ENCODE measurements around the gene ADGRB3. TPM values are rescaled to one million over a fixed set of nuclear protein-coding genes. Genes with fewer than 3 reads are reported as not detected.

Gene ADGRB3
- total and polyA plus RNA-seq, 2 donors (not counting 1 experiment from before 2014, with no cell fraction given) = not detected

GRCh38 chr6:69232496-69232895 lies 597.4 kb downstream of the ADGRB3 start:
- POLR2A ChIA-PET = no interaction called here
- Histone ChIP-seq H3K79me2 (ENCODE audit: control insufficient read depth, insufficient read depth, low read length) (no peaks in the 10 kb centered on the region), H3K9ac (ENCODE audit: low read length) (no peak overlapping the region), H4K20me1 (ENCODE audit: control insufficient read depth, insufficient read depth, low read length, poor library complexity, severe bottlenecking) (no peaks in the 10 kb centered on the region), H3K27ac (ENCODE audit: low read length in 2 of 2) (no peak overlapping the region), H3K4me1 (ENCODE audit: control insufficient read depth in 2 of 2, insufficient read depth in 2 of 2, low read length in 2 of 2) (no peaks in the 10 kb centered on the region), H3K27me3 (replicated peaks in 1 of 4; ENCODE audit: control extremely low read depth in 1 of 4, control insufficient read depth in 3 of 4, insufficient read depth in 4 of 4, low read length in 3 of 4) (peaks cover 0 to 7% (median 0%) of the 10 kb centered on the region in 4 experiments), H2AFZ (ENCODE audit: insufficient read depth, low read depth, low read length, poor library complexity, severe bottlenecking) (no peak overlapping the region), H3K4me2 (replicated peaks; ENCODE audit: low read depth, low read length, poor library complexity, severe bottlenecking) (no peak overlapping the region), H3K9me3 (ENCODE audit: control extremely low read depth in 1 of 3, control insufficient read depth in 2 of 3, insufficient read depth in 1 of 3, low read length in 2 of 3) (peaks cover 0 to 8% (median 0%) of the 10 kb centered on the region in 3 donors), H3K36me3 (replicated peaks in 1 of 2; ENCODE audit: control extremely low read depth in 1 of 2, control insufficient read depth in 1 of 2, extremely low read depth in 1 of 2, insufficient read depth in 2 of 2, low read length in 1 of 2) (no peaks in the 10 kb centered on the region), H3K4me3 (ENCODE audit: control extremely low read depth in 1 of 5, extremely low read depth in 1 of 5, insufficient read depth in 1 of 5, low read depth in 2 of 5, low read length in 4 of 5) (no peak overlapping the region)
- ATAC-seq (ENCODE audit: low read depth) (no peak), DNase-seq (no peak)
- Mint-ChIP-seq H3K27me3 (no peaks in the 10 kb centered on the region), H3K4me3 (no peak overlapping the region), H3K9me3 (ENCODE audit: insufficient read depth) (no peaks in the 10 kb centered on the region), H3K27ac (no peak overlapping the region), H3K4me1 (no peaks in the 10 kb centered on the region)
- TF ChIP-seq EZH2 (IDR thresholded peaks at IDR 0.05; ENCODE audit: borderline replicate concordance, insufficient read depth, low read depth, low read length, poor library complexity, severe bottlenecking) (no peak), CTCF (IDR thresholded peaks at IDR 0.05) (no peak)
- 3% methylated on average over 4 of the region's 8 CpGs for WGBS (ENCODE audit: insufficient coverage)
- CTCF ChIA-PET = no interaction called here
- intact Hi-C loops (cut with micrococcal nuclease) = no loop called here

- H3K4me3 Mint-ChIP-seq = no peak overlapping the region
- ATAC-seq (ENCODE audit: low read depth) = no peak
Measured at GRCh38 chr6:69232911-69233448, 597.9 kb downstream of the ADGRB3 start.

More at GRCh38 chr6:69232911-69233448, 597.9 kb downstream of the ADGRB3 start:
- no peak overlapping the region for H3K27ac ChIP-seq (ENCODE audit: low read length in 2 of 2)
- H3K36me3 ChIP-seq (replicated peaks in 1 of 2; ENCODE audit: control extremely low read depth in 1 of 2, control insufficient read depth in 1 of 2, extremely low read depth in 1 of 2, insufficient read depth in 2 of 2, low read length in 1 of 2) = no peaks in the 10 kb centered on the region
- Mint-ChIP-seq H3K4me1 (no peaks in the 10 kb centered on the region), H3K27me3 (no peaks in the 10 kb centered on the region), H3K27ac (no peak overlapping the region), H3K9me3 (ENCODE audit: insufficient read depth) (no peaks in the 10 kb centered on the region)
- ChIA-PET CTCF (no interaction called here), POLR2A (no interaction called here)
- no peak overlapping the region for H3K4me2 ChIP-seq (replicated peaks; ENCODE audit: low read depth, low read length, poor library complexity, severe bottlenecking)
- H3K4me3 ChIP-seq (ENCODE audit: control extremely low read depth in 1 of 5, extremely low read depth in 1 of 5, insufficient read depth in 1 of 5, low read depth in 2 of 5, low read length in 4 of 5) = no peak overlapping the region
- no peak overlapping the region for H2AFZ ChIP-seq (ENCODE audit: insufficient read depth, low read depth, low read length, poor library complexity, severe bottlenecking)
- no peaks in the 10 kb centered on the region for H3K4me1 ChIP-seq (ENCODE audit: control insufficient read depth in 2 of 2, insufficient read depth in 2 of 2, low read length in 2 of 2)
- peaks cover 0 to 8% (median 0%) of the 10 kb centered on the region in 3 donors for H3K9me3 ChIP-seq (ENCODE audit: control extremely low read depth in 1 of 3, control insufficient read depth in 2 of 3, insufficient read depth in 1 of 3, low read length in 2 of 3)
- no peaks in the 10 kb centered on the region for H4K20me1 ChIP-seq (ENCODE audit: control insufficient read depth, insufficient read depth, low read length, poor library complexity, severe bottlenecking)
- 8% methylated on average over 25 of the region's 28 CpGs for WGBS (ENCODE audit: insufficient coverage)
- peak; percentile 9 for DNase-seq
- peaks cover 0 to 7% (median 0%) of the 10 kb centered on the region in 4 experiments for H3K27me3 ChIP-seq (replicated peaks in 1 of 4; ENCODE audit: control extremely low read depth in 1 of 4, control insufficient read depth in 3 of 4, insufficient read depth in 4 of 4, low read length in 3 of 4)
- intact Hi-C loops (cut with micrococcal nuclease) = no loop called here
- no peaks in the 10 kb centered on the region for H3K79me2 ChIP-seq (ENCODE audit: control insufficient read depth, insufficient read depth, low read length)
- H3K9ac ChIP-seq (ENCODE audit: low read length) = no peak overlapping the region
- TF ChIP-seq CTCF (IDR thresholded peaks at IDR 0.05) = no peak
- no peak for TF ChIP-seq EZH2 (IDR thresholded peaks at IDR 0.05; ENCODE audit: borderline replicate concordance, insufficient read depth, low read depth, low read length, poor library complexity, severe bottlenecking)
